Activated naive CD4-positive, alpha-beta T cell treated with anti-CD3 and anti-CD28 coated beads, Interleukin-2, amount 10 ng/mL, durations not matched to agents 7 days and 5 days (primary cell): Measurements from ENCODE around the gene RGL2.

ENCODE experiments used
- CTCF ChIA-PET: fragments of 350-600 bp; sonication (Branson Sonifier 250); formaldehyde crosslinking; loops from one replicate; lab custom pipeline; 2021; ENCODE audit warnings: antibody characterized with exemption; lab: Charles Lee
- DNase-seq: peaks from one replicate; pipeline ENCODE4 v3.0.0-alpha.2; 2020
- H3K27ac Mint-ChIP-seq: one replicate; pipeline ENCODE4 v1.8.0; 2021; ENCODE audit warnings: mild to moderate bottlenecking, moderate library complexity, mixed read lengths
- H3K27me3 Mint-ChIP-seq: one replicate; pipeline ENCODE4 v1.8.0; 2021; ENCODE audit warnings: mild to moderate bottlenecking, mixed read lengths
- H3K36me3 Mint-ChIP-seq: one replicate; pipeline ENCODE4 v1.8.0; 2021; ENCODE audit warnings: mixed read lengths
- H3K4me1 Mint-ChIP-seq: one replicate; pipeline ENCODE4 v1.8.0; 2021; ENCODE audit warnings: mixed read lengths
- H3K4me3 Mint-ChIP-seq: one replicate; pipeline ENCODE4 v1.8.0; 2021; ENCODE audit warnings: mild to moderate bottlenecking, moderate library complexity, mixed read lengths
- H3K9me3 Mint-ChIP-seq: one replicate; pipeline ENCODE4 v1.8.0; 2021; ENCODE audit warnings: mixed read lengths

The RGL2 gene

DNA sequence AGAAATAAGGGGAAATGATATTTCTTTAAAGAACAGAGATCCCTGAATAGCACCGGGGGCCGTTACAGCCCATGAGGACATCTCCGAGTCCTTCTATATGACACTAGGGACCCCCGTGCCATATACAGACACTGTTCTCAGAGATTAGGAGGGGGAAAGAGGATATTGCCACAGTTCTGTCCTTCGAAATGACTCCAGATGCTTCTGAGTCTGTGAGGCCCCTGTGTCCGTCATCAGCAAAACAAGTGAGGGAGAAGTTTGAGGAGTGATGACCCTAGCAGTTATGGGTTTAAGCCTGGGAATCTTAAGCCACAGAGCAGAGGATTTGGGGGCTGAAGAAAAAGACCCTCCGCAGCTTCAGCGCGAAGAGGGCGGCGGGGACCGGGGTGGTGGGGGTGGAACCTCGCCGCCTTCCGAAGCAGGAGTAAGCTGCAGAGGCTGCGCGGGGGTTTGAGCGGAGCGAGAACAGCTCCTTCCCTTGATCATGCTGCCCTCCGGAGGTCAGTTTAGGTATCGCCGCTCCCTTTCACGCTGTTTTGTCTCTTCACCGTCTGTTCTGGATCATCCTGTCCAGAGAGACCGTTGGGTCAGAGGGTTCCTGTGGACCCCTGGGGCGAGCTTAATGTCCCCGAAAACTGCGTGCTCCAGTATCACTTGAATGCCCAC is 50.6 kb downstream of the RGL2 start:
- H3K36me3 Mint-ChIP-seq: peaks cover 16% of the 10 kb centered on the region
- CTCF ChIA-PET: interaction anchor here (0.6 to 6.2 kb wide), 34 partner anchors 10 to 264 kb away, joined by 3 to 86 read pairs (median 6); partner anchors contain the start of genes B3GALT4, HSD17B8, PFDN6 and RING1
- peak; percentile 95 for DNase-seq
- peaks cover 39% of the 10 kb centered on the region for H3K4me1 Mint-ChIP-seq
- H3K9me3 Mint-ChIP-seq: no peaks in the 10 kb centered on the region
- H3K27me3 Mint-ChIP-seq: peaks cover 25% of the 10 kb centered on the region
- H3K4me3 Mint-ChIP-seq: peak overlapping the region; percentile 85
- H3K27ac Mint-ChIP-seq: peak overlapping the region; percentile 97

DNA sequence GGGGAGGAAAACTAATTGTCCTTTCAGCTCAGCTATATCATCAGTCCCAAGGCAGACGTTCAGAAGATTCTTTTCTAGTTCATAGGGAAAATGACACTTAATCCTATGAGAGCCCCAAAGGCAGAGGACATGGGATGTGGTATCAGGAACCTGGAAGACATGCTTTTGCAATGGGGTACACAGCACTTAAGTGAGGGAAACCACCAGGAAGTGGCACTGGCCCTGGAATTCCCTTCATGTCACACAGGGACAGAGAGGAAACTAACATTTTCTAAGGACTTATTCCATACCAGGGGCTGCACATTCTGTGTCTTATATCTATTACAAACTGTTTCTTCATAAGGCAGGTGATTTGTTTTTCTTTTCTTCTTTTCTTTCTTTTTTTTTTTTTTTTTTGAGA is 55.3 kb downstream of the RGL2 start:
- peak; percentile 10 for DNase-seq
- CTCF ChIA-PET: no interaction called here
- no peak overlapping the region for H3K4me3 Mint-ChIP-seq
- H3K9me3 Mint-ChIP-seq: no peaks in the 10 kb centered on the region
- no peaks in the 10 kb centered on the region for H3K36me3 Mint-ChIP-seq
- H3K27me3 Mint-ChIP-seq: peaks cover 50% of the 10 kb centered on the region
- H3K4me1 Mint-ChIP-seq: peaks cover 13% of the 10 kb centered on the region
- no peak overlapping the region for H3K27ac Mint-ChIP-seq

DNA sequence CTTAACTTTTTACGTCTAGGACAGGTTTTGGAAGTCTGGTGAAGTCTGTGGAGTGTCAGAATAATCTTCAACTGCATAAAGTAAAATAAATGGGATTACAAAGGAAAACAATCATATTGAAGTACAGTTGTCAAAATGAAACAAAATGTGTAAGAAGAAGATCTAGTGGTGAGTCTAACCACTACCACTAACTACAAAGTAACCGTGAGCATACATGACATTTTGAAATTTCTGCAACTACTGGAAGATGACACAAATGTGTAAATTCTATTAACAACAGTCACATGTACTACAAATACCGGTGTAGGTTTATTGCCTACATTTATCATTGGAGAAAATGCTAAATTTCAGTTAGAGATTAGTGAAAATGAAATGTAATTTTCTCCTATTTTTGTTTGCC is 56.8 kb downstream of the RGL2 start:
- H3K36me3 Mint-ChIP-seq: no peaks in the 10 kb centered on the region
- peaks cover 7% of the 10 kb centered on the region for H3K4me1 Mint-ChIP-seq
- no peak overlapping the region for H3K4me3 Mint-ChIP-seq
- no peak for DNase-seq
- CTCF ChIA-PET: interaction anchor here (0.6 kb wide), 1 partner anchor 96 kb away, joined by 4 read pairs; no protein-coding TSS in a partner anchor
- H3K27ac Mint-ChIP-seq: no peak overlapping the region
- no peaks in the 10 kb centered on the region for H3K9me3 Mint-ChIP-seq
- H3K27me3 Mint-ChIP-seq: peaks cover 50% of the 10 kb centered on the region
